NCI-H748 (cell line): ENCODE data around the gene GALNT3.
A peak's percentile ranks its signal among the peaks of the same experiment; 100 is the strongest.

Source experiments
- DNase-seq: peaks from one replicate; lab custom pipeline; 2025; ENCODE audit not compliant: unreplicated experiment; lab: John Stamatoyannopoulos, UW

Gene GALNT3

DNA sequence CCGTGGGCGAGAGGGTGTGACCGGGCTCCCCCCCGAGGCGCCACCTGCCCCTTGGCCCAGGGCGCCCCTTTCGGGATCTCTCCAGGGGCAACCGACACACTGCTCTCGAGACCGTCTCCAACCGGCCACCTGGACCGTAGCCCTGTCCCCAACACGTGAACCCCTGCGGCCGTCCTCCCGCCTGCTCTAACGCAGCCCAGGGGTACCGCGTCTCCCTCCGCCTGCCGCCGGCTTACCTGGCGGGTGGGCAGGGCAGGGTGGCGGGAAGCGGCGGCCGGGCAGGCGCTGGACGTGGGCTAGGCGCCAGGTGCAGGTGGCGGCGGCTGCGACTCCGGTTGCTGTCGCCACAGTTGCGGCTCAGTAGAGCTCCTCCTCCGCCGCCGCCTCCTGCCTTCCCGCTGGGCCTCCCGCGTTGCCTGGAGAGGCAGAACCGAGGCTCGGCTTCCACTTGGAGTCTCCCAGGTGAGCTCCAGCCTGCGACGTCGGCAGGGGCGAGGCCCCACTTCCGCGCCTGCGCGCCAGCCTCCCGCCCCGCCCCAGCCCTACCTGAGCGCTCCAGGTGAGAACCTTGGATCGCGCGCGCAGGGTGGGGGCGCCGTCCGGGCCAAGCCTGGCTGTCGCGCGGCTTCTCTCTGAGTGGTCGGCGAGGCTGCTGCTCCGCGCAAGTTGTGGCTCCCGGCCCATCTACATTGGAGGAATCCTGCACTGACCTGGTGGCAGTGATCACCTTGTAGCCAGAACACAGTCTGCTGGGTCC is at the start of gene GALNT3:
Gene GALNT3 (minus strand): TSS at position 469 of the 757 bp plus-strand sequence. CDS start 23,547 bp downstream, outside the sequence.
- peak; percentile 98 for DNase-seq

- no peak for DNase-seq
These were observed 49.3 kb upstream of the GALNT3 start for GRCh38 chr2:165843351-165843750.

GRCh38 chr2:165840333-165840958 is 46.4 kb upstream of the GALNT3 start:
- no peak for DNase-seq

DNA sequence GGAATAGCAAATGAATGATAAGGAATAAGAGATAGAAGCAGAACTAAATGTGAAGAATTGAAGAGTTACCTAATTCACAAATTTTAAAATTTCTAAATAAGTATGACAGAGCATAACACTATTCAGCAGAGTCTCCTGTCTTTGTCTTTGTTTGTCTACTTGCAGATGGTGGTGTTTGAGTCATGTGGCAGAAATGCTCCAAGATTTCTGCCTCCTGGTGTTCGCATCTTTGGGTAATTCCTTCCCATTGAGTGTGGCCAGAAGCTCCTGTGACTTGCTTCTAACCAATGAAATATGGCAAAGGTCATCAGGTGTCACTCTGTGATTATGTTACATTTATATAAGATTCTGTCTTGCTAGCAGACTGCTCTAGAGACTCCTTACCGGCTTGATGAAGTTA is 45.6 kb upstream of the GALNT3 start:
- no peak for DNase-seq

DNA sequence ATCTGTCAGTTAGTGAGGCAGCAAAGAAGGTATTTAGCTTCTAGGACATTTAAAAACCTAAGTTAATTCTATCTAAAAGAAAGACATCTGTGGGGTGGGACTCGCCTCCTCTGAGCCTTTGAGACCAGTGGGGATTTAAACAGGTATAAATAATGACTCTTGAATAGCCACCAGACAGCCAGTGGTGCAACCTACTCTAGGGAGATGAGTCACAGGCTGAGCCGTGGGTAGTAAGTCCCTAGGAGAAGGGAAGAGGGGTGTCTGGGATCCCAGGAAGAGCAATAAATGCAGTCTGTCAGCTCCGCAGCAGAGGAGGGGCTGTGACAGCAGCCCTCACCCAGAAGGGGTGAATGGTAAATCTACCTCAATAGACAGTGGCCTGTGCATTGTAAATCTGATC is 43.1 kb upstream of the GALNT3 start:
- no peak for DNase-seq

GRCh38 chr2:165835363-165835762 is 41.3 kb upstream of the GALNT3 start:
- no peak for DNase-seq

- DNase-seq, result no peak
These were observed 39.1 kb upstream of the GALNT3 start for GRCh38 chr2:165833156-165833555.

DNA sequence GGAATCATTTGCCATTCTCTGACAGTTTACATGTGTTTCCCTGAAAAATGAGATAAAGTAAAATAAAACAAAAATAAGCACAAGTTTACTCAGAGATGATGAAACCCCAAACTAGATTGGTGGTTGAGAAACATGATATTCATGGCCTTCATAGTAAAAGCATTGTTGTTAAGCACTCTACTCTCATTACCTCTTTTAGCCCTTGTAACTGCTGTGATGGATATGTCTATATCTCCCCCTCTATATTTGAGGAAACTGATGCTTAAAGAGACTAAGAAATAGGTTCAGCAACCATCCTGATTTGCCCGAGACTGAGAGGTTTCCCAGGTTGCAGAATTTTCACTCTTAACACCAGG is 33.9 kb upstream of the GALNT3 start:
- DNase-seq, result no peak

GRCh38 chr2:165827016-165827920 is 33.2 kb upstream of the GALNT3 start:
- DNase-seq, result peak; percentile 35

GRCh38 chr2:165825041-165825440 is 31.0 kb upstream of the GALNT3 start:
- peak; percentile 84 for DNase-seq

GRCh38 chr2:165820296-165820695 is 26.2 kb upstream of the GALNT3 start:
- no peak for DNase-seq

DNA sequence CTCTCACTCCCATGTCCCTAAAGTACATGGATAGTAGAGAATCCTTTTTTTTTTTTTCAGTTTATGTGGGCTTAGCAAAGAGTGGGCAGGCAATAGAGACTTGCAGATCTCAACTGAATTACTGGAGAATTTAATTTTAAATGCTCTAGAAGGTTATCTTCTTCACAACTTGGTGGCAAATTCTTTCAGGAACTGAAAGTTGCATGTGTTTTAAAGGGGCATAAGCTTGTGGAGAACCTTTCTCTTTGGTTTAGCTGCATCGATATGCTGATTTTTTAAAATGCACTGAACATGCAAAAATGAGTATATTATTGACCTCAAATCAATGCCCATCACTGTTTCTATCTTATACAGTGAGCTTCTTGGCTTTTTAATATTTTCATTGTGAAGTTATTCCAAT is 24.9 kb upstream of the GALNT3 start:
- no peak for DNase-seq

DNA sequence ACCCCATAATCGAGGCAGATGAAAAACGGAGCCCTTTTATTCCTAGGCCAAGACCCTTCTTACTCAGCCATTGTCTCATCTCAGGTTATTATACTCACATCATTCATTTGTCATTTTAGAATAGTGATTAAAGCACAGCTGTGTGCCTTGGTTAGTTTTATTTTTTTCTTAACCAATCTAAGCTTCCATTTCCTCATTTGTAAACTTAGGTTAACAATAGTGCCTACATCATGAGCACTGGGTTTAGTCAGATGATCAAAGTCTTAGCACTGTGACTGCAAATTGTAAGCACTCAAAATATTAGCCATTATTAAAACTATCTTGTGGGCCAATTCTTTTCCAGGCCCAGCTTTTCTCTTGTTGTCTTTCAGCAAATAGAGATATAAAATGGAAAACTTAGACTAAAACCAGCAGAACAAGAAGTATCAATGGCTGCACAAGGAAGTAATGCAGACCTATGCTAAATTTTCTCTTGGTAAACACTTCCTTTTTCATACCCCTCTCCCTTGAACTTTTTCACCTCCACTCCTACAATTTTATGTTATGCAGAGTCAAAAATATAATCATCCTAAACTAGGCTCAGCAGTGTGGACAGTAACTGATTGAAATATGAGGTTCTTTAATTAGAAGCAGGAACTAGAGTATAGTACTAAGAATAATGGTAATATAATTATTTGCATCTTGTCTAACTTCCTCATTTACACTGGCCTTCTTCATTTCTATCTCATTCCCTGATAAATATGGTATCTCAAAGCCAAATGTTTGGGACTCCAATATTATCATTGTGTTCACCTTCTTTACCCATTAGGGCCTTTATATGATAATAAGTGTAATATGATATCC is 21.5 kb upstream of the GALNT3 start:
- no peak for DNase-seq

GRCh38 chr2:165814473-165814872 is 20.4 kb upstream of the GALNT3 start:
- no peak for DNase-seq

GRCh38 chr2:165811592-165812370 is 17.7 kb upstream of the GALNT3 start:
- no peak for DNase-seq

GRCh38 chr2:165810418-165810817 is 16.4 kb upstream of the GALNT3 start:
- DNase-seq, result no peak

DNA sequence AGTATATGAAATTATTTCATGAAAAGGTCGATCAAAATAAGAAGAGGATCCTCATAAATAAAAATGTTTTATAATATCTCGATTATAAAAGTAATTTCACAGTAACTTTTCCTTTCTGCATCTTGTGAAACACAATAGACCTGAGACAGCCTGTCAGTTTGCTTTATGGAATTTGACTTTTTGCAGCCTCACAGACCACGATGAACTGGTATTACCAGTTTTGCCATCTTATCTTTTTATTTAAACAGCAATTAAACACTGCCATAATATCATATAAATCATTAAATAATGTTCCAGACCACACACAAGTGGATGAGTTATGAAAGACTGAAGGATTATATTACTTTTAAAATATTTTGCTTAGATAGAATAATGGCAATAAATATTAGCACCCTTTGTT is 10.7 kb upstream of the GALNT3 start:
- DNase-seq, result peak; percentile 88

- no peak for DNase-seq
These were observed 9.2 kb upstream of the GALNT3 start for GRCh38 chr2:165803123-165803760.

GRCh38 chr2:165801176-165801575 is 7.1 kb upstream of the GALNT3 start:
- no peak for DNase-seq
